ENCODE measurements around the gene STUM.

DNA sequence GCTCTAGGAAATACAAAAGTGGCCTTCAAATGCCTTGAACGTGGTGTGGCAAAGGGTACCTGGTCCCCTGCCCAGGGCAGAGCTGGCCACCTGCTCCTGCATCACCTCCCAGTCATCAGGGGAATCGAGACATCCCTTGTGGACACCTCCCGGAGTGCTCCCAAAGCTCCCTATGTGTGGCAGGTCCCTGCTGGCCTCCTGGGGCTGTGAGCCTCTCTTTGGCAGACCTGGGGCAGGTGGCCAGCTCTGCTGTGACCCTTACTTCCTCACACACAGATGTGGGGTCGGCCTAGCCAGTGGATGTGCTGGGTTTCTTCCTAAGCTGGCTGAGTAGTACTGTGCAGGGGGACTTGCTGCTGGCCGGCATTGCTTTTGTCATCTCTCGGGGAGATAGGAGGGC lies 104.0 kb downstream of the STUM start:
- TF ChIP-seq POLR2AphosphoS5 (IDR thresholded peaks at IDR 0.05; ENCODE audit: borderline replicate concordance, low read depth, low read length): no peak
- no peak for TF ChIP-seq EZH2 (IDR thresholded peaks at IDR 0.05)
- TF ChIP-seq FOXP2 (optimal IDR thresholded peaks at IDR 0.05; ENCODE audit: control extremely low read depth, extremely low read length, insufficient read depth): no peak
